ENCODE results near the gene PSME4. TPM values are rescaled to one million over a fixed set of nuclear protein-coding genes. Genes with fewer than 3 reads are reported as not detected.
"Not testable (repeated sequence)": the region's sequence is repeated elsewhere in the genome, so short reads cannot be mapped to it uniquely, and the experiment has no call there.

PSME4 gene
- total RNA-seq, 2 donors from 2014 or later = 28.1 to 63.0 TPM

- H3K9me3 Mint-ChIP-seq = peaks cover 0 to 10% of the 10 kb centered on the region in 2 donors
- H3K27ac Mint-ChIP-seq = no peak overlapping the region
- ATAC-seq (no peak), DNase-seq (ENCODE audit: low spot score in 2 of 2) (no peak)
- peaks cover 0 to 9% of the 10 kb centered on the region in 2 donors for H3K36me3 Mint-ChIP-seq
These were observed 141.4 kb downstream of the PSME4 start for GRCh38 chr2:53829273-53829979.

- Mint-ChIP-seq H3K36me3 (peaks cover 0 to 9% of the 10 kb centered on the region in 2 donors), H3K27ac (no peak overlapping the region), H3K9me3 (peaks cover 0 to 10% of the 10 kb centered on the region in 2 donors)
- ATAC-seq = no peak
- no peak for DNase-seq (ENCODE audit: low spot score in 2 of 2)
These were observed 142.5 kb downstream of the PSME4 start for GRCh38 chr2:53828331-53828730.

- peaks cover 0 to 10% of the 10 kb centered on the region in 2 donors for H3K9me3 Mint-ChIP-seq
- H3K27ac Mint-ChIP-seq = peak overlapping the region in 1 of 2 donors; percentile 65
- DNase-seq (ENCODE audit: low spot score in 2 of 2) = no peak
- H3K36me3 Mint-ChIP-seq = peaks cover 0 to 9% of the 10 kb centered on the region in 2 donors
- ATAC-seq = no peak
These were observed 143.2 kb downstream of the PSME4 start for GRCh38 chr2:53827398-53828175.

GRCh38 chr2:53826587-53827397 is 144.0 kb downstream of the PSME4 start:
- Mint-ChIP-seq H3K36me3 (peaks cover 0 to 9% of the 10 kb centered on the region in 2 donors), H3K27ac (peak overlapping the region in 1 of 2 donors; percentile 51), H3K9me3 (peaks cover 0 to 10% of the 10 kb centered on the region in 2 donors)
- no peak for ATAC-seq
- DNase-seq (ENCODE audit: low spot score in 2 of 2) = no peak

GRCh38 chr2:53826030-53826410 is 144.8 kb downstream of the PSME4 start:
- Mint-ChIP-seq H3K36me3 (peaks cover 0 to 9% of the 10 kb centered on the region in 2 donors), H3K9me3 (peaks cover 0 to 10% of the 10 kb centered on the region in 2 donors), H3K27ac (no peak overlapping the region)
- DNase-seq (ENCODE audit: low spot score in 2 of 2) (no peak), ATAC-seq (no peak)

- peak in 1 of 2 donors; percentile 8 for DNase-seq (ENCODE audit: low spot score in 2 of 2)
- not testable (repeated sequence) for H3K36me3 Mint-ChIP-seq, H3K27ac Mint-ChIP-seq, H3K9me3 Mint-ChIP-seq
- peak in 1 of 2 donors; percentile 34 for ATAC-seq
These were observed 147.2 kb downstream of the PSME4 start for GRCh38 chr2:53823639-53824038.

- Mint-ChIP-seq H3K9me3 (no peaks in the 10 kb centered on the region), H3K36me3 (peaks cover 0 to 6% of the 10 kb centered on the region in 2 donors), H3K27ac (peak overlapping the region in 1 of 2 donors; percentile 60)
- DNase-seq (ENCODE audit: low spot score in 2 of 2) (no peak), ATAC-seq (no peak)
These were observed 149.0 kb downstream of the PSME4 start for GRCh38 chr2:53821810-53822209.

- DNase-seq (ENCODE audit: low spot score in 2 of 2) (no peak), ATAC-seq (no peak)
- Mint-ChIP-seq H3K36me3 (peaks cover 0 to 9% of the 10 kb centered on the region in 2 donors), H3K27ac (no peak overlapping the region), H3K9me3 (no peaks in the 10 kb centered on the region)
These were observed 150.1 kb downstream of the PSME4 start for GRCh38 chr2:53820711-53821110.

GRCh38 chr2:53820048-53820447 is 150.7 kb downstream of the PSME4 start:
- Mint-ChIP-seq H3K27ac (no peak overlapping the region), H3K36me3 (peaks cover 0 to 9% of the 10 kb centered on the region in 2 donors), H3K9me3 (no peaks in the 10 kb centered on the region)
- no peak for DNase-seq (ENCODE audit: low spot score in 2 of 2)
- no peak for ATAC-seq

GRCh38 chr2:53819634-53820033 is 151.2 kb downstream of the PSME4 start:
- Mint-ChIP-seq H3K27ac (peak overlapping the region in 1 of 2 donors; percentile 68), H3K9me3 (no peaks in the 10 kb centered on the region), H3K36me3 (peaks cover 0 to 9% of the 10 kb centered on the region in 2 donors)
- DNase-seq (ENCODE audit: low spot score in 2 of 2) = no peak
- no peak for ATAC-seq

- Mint-ChIP-seq H3K36me3 (peaks cover 0 to 9% of the 10 kb centered on the region in 2 donors), H3K9me3 (no peaks in the 10 kb centered on the region), H3K27ac (peak overlapping the region in 1 of 2 donors; percentile 68)
- ATAC-seq (no peak), DNase-seq (ENCODE audit: low spot score in 2 of 2) (no peak)
These were observed 151.8 kb downstream of the PSME4 start for GRCh38 chr2:53818854-53819435.

Other genes with a start within 250 kb of the PSME4 start
- gene CHAC2, start 203.2 kb downstream of the PSME4 start, total RNA-seq = 1 to 10 TPM; 5.0 to 8.4 TPM
- gene ASB3, start 184.0 kb downstream of the PSME4 start, total RNA-seq = 10 to 100 TPM; 29.7 to 34.1 TPM
- 10 to 100 TPM; 17.7 to 25.4 TPM for gene ERLEC1, start 183.9 kb downstream of the PSME4 start, total RNA-seq
- gene GPR75, start 111.0 kb downstream of the PSME4 start, total RNA-seq = under 1 TPM; 0.55 to 0.91 TPM
- 10 to 100 TPM in 1 of 2 donors, 1 to 10 TPM in 1; 6.3 to 10.8 TPM for gene ACYP2, start 144.6 kb upstream of the PSME4 start, total RNA-seq

Measured in activated naive CD4-positive, alpha-beta T cell treated with anti-CD3 and anti-CD28 coated beads, Interleukin-2, amount 50 U/mL, for 72 hours (primary cell).